Stimulated activated CD8-positive, alpha-beta memory T cell treated with anti-CD3 and anti-CD28 coated beads, Interleukin-15, amount 100 ng/mL, for 1 hour (primary cell): ENCODE measurements around the gene PGS1.

ENCODE experiments used
- DNase-seq: peaks from one replicate; pipeline ENCODE4 v3.0.0-alpha.2; 2020; ENCODE audit warnings: low read depth

The PGS1 gene

DNA sequence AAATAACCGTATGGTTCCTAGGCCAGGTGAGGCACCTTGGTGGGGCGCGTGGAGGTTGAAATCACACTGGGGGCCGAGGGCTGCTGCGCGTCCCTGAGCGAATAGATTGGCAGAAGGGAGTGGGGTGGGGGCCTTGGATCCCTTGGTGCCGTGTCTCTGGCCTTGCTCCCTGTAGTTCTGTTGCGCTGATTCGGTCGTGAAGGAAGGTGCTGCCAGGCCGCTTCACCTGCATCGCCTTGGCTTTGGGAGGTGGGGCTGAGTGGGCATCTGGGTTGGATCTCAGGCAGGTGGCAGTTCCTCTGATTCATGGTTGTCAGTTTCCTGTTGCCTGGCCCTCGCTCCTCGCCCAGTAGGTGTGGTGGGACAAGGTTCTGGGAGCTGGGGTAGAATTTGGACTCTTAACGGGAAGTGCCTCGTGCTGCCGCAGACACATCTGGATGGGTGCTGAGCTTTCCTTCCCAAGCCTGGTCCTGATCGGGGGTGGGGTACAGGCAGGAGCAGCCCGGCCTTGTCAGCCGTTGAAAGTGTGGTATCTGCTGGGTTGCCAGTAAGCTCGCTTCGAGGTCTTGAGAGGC is 30.1 kb downstream of the PGS1 start:
- no peak for DNase-seq

DNA sequence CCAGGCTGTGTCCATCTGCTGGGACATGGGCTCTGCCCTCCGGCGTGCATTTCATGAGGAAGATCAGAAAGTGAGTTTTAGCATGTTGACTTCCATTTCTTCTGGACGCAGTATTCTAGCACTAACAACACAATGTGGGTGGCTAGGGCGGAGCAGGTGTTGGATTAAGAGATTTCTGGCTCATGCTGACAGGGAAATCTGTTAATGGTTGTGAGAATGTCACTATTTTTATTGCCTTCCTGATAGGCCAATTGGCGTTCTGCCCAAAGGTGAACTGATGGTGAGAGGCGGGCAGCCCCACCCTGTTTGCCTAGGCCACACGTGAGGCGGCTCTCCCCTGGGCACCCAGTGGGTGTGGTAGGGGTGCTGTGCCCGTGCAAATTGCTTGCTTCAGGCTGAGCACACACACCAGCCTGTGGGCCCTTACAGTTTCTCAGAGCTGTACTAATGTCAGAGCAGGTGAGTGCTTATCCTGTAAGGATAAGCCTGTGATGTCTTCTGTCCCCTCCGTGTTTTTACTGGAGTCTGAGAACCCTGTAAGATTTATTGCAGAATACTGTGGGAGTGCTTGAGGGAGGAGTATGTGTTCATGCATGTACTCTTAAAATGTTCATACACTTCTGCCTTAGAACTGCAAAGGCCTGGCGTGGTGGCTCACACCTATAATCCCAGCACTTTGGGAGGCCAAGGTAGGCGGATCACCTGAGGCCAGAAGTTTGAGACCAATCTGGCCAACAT is 30.9 kb downstream of the PGS1 start:
- no peak for DNase-seq

DNA sequence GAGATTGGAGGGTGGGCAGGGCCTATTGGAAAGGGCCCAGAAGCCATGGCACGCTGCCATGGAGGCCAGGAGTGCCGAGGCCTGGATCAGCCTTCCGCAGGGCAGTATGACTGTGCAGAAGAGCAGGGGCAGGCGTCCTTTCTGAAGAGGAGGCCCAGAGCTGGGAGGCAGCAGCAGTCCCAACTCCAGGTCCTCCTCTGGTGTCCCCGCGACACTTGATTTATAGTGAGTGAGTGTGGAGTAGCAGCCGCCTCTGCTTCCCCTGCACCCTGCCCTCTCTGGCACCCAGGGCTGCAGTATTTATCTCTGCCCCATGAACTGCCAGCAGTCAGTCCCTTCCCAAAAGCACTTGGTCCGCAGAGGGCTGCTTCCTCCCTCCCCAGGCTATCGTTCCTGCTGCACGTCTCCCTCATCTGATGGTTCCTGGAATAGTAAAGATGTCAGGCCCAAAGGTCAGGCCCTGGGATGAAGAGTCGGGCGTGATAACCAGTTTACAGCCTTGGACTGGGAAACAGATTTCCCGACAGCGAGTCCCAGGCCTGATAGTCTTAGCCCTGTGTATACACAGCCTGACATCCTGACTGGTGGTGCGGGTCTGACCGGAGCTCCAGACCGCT is 32.9 kb downstream of the PGS1 start:
- DNase-seq = no peak

DNA sequence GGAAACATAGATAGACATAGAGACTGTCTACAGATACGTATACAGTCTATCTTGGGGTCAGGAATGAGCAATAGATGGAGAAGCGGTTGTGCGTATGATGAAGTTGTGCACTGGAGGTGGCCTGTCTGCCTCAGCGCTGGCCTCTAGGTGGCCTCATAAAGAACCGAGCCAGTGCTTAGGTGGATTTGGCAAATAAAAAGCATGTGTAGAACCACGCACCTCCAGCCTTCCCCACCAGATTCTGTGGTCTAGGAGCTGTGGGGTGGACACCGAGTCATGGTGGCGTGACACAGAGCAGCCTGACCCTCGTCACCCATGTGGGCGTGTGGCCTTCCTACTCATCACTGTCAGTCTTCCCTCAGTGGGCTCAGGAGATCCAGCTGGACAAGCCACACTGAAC is 34.0 kb downstream of the PGS1 start:
- DNase-seq = no peak

DNA sequence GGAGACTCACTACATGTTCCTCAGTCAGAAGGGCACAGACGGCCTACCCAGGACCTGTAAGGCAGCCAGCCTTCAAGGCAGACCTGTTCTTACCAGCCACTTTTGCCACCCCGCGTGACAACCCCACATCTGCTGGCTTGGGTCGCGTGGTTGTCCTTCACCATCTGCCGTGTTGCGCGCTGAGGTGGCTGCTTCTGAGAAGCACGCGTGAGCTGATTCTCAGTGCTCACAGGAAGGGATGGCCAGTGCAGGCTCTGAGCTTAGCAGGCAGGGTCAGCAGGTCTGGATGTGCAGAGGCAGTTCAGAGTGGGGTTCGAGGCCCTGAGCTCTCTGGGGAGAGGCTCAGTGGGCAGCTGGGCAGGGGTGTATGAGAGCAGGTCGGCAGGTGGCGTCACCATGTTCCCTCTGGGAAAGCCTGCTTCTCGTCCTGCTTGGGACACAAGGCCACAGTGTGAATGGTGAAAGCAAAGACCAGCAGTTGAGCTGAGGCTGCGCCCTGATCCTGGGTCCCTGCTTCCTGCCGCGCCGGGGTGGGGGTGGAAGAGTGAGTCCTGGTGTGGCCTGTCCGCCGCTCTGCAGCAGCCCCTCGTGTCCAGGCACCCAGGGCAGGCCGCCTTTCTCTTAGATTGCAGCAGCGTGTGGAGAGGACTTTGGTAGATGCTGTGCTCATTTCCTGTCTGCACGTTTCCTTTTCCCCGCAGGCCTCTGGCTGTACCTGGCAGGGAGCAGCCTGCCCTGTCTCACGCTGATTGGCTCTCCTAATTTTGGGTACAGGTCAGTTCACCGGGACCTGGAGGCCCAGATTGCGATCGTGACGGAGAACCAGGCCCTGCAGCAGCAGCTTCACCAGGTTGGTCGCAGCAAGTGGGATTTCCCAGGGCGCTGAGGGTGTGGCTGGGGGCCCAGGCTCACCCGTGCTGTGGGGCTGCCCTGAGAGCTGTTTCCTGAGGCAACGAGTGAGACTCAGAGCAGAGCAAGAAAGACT is 36.0 kb downstream of the PGS1 start:
- DNase-seq = no peak

DNA sequence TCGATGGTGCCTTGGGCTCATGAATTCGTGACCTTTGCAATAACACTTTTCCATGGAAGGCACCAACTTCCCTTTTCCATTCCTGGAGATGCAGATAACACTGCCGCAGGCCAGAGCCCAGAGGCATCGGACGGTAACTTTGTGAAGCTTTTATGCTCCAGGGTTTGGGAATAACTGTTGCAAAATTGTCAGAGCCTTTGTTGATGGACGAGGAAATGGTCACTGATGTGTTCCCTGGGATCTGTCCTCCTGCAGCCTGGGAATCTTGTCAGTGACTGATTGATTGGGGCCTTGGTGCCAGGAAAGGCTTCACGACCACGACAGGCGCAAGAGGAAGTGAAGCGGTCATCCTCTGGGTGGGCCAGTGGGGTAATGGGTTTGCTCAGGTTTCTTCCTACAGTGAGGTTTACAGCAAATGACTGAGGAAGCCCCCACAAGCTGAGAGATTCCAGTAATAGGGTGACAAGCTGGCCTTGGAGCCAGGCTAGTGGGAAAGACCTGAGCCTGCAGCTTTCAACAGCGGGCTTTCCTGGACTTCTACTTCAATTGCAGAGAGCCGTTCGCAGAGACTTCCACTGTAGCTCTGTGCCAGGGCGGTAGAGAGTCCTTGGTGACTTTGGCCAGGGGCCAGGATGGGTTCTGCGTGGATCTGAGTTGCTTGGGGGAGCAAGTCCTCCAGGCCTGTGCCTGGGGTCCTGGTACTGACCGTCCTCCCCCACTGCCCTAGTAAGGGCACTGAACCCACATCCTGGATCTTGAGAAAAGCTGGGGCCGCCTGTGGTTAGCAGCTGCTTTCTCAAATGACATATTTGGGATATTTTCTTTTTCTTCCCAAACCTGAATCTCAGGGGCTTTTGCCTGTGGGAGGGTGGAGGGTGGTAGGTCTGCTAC is 37.6 kb downstream of the PGS1 start:
- no peak for DNase-seq

DNA sequence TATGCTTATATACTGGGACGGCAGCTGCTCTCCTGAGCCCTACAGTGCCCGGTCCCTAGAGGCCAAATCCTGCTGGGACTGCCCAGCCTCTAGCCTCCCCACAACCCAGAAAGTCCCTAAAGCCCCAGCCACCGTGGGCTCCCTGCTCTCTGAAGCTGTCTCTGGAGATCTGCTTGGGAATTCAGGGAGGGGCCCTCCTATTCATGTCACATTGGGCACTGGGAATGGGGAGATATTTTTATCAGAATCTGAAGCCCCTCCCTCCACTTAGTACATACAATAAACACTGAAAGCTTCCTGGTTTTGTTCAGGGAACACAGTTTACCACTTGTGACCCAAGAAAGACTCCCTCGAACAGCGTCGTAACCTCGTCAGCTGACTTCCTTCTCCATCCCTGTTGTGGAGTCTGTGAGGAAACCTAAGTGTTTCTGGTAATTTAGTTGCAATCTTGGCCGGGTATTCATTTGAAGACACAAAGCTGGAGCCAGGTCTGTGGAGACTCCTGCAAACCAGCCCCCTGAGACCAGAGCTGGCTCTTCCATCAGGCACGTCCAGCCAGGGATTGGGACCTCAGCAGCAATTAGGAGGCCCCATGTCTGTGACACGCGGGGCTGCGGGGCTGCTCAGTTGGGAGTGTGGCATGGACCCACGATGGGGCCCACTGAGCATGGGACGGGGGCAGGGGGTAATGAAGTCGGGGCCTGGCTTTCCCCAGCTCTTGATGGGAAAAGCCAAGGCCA is 38.5 kb downstream of the PGS1 start:
- no peak for DNase-seq

DNA sequence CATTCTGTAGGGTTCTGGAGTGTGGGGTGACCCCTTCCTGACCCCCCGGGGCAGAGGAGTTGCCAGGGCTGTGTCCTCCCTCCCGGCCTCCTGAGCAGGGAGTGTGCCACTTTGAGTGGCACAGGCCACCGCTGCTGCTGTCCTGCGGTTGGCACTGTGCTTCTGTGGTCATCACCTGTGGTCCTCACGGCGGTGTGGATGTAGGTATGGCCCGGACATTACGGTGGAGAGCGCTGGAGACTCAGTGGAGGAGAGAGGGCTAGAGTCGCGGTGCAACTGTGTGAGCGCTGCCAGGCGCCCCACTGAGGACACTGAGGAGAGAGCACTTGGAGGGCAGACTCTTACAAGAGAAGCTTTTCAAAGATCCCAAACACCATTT is 39.1 kb downstream of the PGS1 start:
- DNase-seq = no peak

DNA sequence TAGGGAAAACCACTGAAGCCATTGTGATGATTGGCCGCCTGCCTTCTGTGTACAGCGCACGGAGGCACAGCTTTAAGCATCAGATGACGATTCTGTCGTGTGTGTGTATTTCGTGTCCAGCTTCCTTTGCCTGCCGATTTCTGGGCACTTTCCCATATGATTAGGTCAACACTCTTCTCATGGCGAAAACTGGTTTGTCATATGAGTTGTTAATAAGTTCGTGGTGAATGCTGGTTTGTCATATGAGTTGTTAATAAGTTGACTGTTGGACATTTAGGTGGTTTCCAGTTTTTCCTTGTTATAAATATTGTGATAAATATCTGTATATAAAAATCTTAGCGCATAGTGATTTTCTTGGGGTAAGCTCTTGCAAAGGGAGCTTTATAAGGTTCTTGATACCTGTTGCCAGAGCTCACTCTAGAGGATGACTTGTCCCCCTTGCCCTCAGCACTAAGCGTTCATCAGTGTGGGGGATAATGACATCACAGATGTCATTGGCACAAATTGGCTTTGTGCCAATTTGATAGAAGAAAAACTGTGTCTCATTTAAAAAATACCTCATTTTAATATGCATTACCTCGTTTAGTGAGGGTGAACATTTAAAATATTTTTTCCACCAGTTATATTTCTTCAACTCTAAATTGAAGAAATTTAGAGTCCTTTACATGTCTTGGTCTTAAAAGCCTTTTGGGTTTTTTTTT is 40.0 kb downstream of the PGS1 start:
- no peak for DNase-seq

DNA sequence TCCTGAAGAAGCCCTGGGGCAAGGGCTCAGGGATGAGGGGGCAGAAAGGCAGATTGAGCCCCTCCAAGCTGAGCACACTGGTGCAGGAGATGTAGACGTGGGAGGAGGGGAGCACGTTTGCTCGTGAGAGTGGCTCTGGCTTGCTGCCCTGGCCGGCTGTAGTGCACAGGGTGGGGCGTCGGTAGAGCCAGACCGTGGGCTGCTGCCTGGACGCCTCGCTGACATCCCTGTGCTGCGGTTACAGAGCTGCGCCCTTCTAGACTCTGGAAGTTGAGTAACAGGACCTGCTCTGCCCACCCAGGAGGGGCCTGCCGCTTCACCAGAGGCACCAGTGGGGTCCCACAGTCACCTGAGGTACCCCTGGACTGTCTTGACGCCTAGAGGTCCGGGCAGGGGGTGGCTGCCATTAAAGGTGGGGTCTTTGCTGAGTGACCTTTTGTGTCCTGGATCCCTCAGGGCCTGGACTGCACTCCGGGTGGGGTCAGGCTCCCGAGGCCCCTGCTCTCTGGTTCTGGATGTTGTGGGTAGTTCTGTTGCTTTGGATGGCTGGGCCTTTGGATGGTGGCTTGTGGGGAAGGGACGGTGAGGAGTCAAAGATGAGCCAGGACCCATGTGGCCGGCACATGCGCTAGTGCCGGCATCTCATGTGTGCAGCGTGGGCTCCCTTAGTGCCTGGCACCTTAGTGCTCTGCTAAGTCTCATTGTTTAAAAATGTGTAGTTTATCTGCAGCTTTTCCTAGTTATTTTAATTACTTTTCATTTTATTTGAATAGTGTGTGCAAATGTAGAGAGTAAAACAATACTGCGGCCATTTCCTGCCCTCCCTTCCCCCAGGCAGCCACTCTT is 41.7 kb downstream of the PGS1 start:
- DNase-seq = no peak

DNA sequence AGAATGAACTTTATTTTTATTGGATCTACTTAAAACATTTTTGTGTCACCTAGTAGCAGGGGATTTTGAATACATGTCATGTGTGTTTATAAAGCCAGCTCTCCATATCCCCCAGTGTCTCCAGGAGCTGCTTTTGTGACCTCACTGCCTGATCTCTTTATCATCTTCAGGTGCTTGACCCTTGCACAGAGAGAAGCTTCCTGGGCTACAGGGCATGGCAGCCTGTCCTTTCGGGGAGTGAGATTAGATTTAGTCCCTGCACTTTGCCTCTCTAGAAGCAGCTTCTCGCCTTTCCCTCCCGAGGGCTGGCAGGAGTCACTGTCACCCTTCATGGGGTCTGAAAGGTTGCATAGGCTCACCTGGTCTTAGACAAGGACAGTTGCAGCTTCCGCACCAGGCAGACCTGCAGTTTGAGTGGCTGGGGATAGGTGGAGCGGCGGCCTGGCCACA is 42.7 kb downstream of the PGS1 start:
- DNase-seq = no peak

DNA sequence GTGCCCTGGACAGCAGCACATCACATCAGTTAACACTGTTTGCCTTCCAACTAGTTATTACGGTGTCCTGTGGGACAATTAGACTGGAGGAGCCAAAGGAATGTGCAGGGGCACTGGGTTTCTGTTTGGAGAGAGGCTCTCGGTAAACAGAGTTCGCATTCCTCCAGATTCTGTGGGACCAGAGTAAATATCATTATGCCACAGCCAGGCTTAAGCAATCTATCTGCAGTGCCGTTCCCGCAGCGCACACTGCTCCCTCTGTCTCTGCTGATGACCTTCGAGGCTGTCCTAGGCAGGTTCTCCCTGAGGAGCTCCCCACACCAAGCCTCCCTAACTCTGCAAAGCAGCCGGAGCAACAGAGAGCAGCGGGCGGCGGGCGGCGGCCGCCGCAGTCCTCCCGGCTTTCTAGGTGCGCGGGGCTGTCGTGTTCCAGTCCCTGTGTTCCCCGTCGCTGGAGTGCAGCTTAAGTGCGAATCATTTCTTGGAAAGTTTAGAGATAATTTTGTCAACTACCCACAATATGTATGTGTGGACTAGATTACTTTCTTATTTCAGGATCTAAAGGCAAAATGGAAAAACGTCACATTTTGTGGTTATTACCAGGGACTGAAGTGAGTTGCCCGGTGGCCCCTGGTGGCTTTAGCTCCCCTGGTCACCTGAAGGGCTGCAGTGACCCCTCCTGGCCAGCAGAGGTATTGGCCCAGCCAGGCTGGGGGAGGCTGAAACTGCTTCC is 43.3 kb downstream of the PGS1 start:
- peak; percentile 63 for DNase-seq

DNA sequence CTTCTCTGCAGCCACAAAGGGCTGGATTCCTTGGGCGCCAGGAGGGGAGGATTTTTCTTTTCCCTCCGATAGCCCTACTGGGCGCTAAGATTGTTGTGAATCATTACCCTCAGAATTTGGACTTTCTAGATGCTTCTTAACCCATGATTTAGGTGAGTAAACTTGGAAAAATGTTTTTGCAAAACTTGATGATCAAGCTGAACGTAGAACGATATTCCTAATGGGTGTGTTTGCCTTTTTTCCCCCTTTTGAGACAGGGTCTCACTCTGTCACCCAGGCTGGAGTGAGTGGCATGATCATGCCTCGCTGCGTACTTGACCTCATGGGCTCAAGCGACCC is 43.8 kb downstream of the PGS1 start:
- DNase-seq = no peak

DNA sequence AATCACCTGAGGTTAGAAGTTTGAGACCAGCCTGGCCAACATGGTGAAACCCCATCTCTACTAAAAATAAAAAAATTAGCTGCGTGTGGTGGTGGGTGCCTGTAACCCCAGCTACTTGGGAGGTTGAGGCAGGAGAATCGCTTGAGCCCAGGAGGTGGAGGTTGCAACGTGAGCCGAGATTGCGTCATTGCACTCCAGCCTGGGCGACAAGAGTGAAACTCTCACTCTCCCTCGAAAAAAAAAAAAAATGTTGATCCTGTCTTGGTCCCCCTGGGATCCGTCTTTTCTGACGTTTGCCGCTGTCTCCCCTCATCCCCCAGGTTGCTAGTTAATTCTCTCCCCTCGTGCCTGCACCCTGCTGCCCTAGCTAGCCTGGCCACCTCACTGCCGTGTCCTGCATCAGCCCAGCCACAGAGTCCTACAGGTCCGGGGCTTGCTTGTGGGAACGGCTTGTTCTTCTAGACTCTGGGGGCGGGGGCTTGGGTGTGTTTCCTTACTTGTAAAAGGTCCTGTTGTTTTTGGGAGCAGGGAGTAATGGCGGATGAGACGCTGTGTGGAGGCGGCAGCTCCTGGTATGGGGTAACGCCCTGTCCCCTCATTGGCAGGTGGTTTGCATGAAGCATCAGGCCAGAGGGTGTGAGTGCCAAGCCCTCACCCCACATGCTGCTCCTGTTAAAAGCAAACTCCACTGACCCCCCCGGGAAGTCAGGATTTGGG is 44.6 kb downstream of the PGS1 start:
- no peak for DNase-seq

DNA sequence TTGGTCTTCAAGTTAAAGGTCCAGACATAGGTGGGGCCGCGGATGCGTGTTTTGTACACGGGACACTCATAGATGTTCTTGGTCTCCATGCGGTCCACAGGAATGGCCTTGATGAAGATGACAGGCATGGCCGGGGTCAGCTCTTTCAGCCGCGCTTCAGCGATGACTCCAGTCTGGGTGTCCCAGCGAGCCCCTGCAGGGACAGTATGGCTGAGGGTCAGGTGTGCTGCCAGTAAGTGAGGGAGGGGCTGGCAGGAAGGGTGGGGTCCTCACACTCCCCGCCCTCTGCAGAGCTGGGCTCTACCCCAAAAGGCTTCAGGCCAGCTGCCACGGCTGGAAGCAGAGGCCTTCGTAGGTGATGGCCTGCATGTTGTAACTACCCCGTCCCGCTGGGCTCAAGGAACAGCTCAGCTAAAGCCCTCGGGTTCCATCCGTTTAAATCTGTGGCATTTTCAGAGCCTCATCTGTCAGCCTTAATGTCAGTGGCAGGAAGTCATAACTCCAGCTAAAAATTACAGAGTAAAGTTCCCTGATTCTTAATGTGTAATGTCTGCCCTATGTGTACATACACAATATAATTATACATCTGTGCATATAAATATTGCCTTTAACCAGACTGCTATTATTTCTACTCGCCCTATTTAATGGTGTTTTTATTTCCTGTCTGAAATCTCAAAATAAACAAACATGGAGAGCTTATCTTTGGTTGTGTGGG is 45.7 kb downstream of the PGS1 start:
- DNase-seq = no peak

DNA sequence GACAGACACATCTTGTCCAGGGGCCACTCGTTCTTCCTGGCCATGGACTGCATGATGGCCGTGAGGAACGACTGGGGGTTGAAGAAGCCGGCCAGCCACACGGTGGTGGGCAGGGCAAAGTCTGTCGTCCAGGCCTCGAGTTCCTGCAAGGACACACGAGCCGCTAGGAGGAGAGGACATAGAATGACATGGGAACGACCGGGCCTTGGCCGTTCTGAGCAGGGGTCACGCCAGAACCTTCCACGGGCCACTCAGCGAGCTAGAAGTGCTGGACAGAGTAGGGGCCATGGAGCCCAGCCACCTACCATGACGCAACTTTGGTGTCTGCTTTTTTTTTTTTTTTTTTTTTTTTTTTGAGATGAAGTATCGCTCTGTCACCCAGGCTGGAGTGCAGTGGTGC is 47.0 kb downstream of the PGS1 start:
- DNase-seq = no peak

DNA sequence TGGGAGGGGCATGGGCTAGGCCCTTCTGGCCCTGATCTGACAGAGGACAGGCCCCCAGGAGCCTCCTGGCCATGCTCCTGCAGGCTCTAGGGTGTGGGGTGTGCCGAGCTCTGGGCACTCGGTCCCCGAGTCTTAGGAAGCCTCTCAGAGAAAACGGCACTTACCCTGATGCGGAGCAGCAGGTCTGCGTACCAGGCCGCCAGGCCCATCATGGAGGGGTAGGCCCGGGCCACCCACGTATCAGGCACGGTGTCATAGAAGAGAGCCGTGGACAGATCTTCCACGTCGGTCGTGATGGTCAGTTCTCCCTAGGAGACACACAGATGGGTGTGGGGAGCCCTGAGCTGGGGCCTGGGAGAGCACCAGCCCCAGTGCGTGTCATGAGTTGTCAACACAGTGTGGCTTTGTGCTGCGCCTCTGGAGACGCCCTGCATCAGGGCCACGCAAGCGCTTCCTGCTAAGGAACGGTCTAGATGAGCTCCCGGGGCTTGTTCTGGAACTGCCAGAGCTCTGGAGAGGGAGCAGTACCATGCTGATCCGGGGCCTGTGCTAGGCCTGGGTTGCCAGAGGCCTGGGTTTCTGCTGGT is 47.9 kb downstream of the PGS1 start:
- DNase-seq = no peak
